ENCODE results near the gene LCK.

LCK gene

DNA sequence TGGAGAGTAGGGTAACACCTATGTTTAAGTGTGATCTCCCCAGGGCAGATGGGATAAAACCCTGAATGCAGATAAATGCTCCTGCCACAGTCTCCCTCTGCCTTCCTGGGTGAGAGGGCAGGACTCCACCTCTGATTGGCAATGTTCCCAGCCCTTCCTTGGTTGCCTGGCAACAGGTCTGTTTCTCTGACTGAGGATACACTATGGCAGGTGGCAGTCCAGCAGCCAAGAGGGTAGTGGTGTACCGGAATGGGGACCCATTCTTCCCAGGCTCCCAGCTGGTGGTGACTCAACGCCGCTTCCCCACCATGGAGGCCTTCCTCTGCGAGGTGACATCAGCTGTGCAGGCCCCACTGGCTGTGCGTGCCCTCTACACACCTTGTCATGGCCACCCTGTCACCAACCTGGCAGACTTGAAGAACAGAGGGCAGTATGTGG, 42.2 kb upstream of the LCK start, which contains the start of gene DCDC2B:
Gene DCDC2B, plus strand, starts transcription at position 199 of the 438 bp plus-strand sequence. Its CDS starts 5 bp downstream, at position 204.
- Histone ChIP-seq H3K27ac (no peak within 1 kb of the TSS), H3K36me3 (ENCODE audit: insufficient read depth) (no peaks in the 10 kb centered on the region), H3K9ac (no peak within 1 kb of the TSS), H3K79me2 (ENCODE audit: insufficient read depth, low read depth) (no peaks in the 10 kb centered on the region), H3K4me1 (ENCODE audit: low read depth, poor library complexity, severe bottlenecking) (peaks cover 22% of the 10 kb centered on the region), H4K20me1 (ENCODE audit: insufficient read depth) (no peaks in the 10 kb centered on the region), H2AFZ (ENCODE audit: low read depth) (no peak within 1 kb of the TSS), H3K4me2 (no peak within 1 kb of the TSS), H3K27me3 (ENCODE audit: insufficient read depth, low read depth) (no peaks in the 10 kb centered on the region), H3K4me3 (IDR thresholded peaks at IDR 0.05; ENCODE audit: insufficient read depth, low read depth, low read length) (no peak within 1 kb of the TSS)
- no peak for TF ChIP-seq CTCF (conservative IDR thresholded peaks at IDR 0.05; ENCODE audit: low read depth, low read length)

GRCh38 chr1:32215629-32216480, 35.2 kb upstream of the LCK start:
- Histone ChIP-seq H3K36me3 (ENCODE audit: insufficient read depth) (no peaks in the 10 kb centered on the region), H3K27ac (no peak overlapping the region), H3K27me3 (ENCODE audit: insufficient read depth, low read depth) (no peaks in the 10 kb centered on the region), H3K79me2 (ENCODE audit: insufficient read depth, low read depth) (no peaks in the 10 kb centered on the region), H4K20me1 (ENCODE audit: insufficient read depth) (no peaks in the 10 kb centered on the region), H3K4me3 (IDR thresholded peaks at IDR 0.05; ENCODE audit: insufficient read depth, low read depth, low read length) (no peak overlapping the region), H3K4me1 (ENCODE audit: low read depth, poor library complexity, severe bottlenecking) (peaks cover 6% of the 10 kb centered on the region), H2AFZ (ENCODE audit: low read depth) (no peak overlapping the region), H3K9ac (no peak overlapping the region), H3K4me2 (no peak overlapping the region)
- TF ChIP-seq CTCF (conservative IDR thresholded peaks at IDR 0.05; ENCODE audit: low read depth, low read length): peak; percentile 83

DNA sequence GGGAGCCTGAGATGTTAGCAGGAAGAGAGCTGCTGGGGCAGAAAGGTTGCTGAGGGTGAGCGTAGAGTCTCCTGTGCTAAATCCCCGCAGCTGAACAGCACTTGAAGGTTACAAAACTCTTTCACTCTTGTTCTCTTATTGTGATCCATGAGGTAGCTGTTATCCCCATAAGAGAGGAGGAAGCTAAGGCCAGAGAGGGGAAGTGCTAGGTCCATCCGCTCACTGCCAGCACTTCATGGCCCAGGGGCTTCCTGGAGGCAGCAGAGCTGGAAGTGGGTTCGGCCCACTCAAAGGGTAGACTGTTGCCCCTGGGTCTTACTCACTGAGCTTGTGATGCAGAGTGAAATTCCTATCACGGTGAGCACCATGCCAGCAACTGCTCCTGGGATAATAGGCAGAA, 34.5 kb upstream of the LCK start:
- Histone ChIP-seq H3K27me3 (ENCODE audit: insufficient read depth, low read depth) (no peaks in the 10 kb centered on the region), H3K36me3 (ENCODE audit: insufficient read depth) (no peaks in the 10 kb centered on the region), H3K27ac (no peak overlapping the region), H3K4me1 (ENCODE audit: low read depth, poor library complexity, severe bottlenecking) (peaks cover 10% of the 10 kb centered on the region), H3K9ac (no peak overlapping the region), H3K4me3 (IDR thresholded peaks at IDR 0.05; ENCODE audit: insufficient read depth, low read depth, low read length) (no peak overlapping the region), H4K20me1 (ENCODE audit: insufficient read depth) (no peaks in the 10 kb centered on the region), H3K4me2 (no peak overlapping the region), H2AFZ (ENCODE audit: low read depth) (no peak overlapping the region), H3K79me2 (ENCODE audit: insufficient read depth, low read depth) (no peaks in the 10 kb centered on the region)
- TF ChIP-seq CTCF (conservative IDR thresholded peaks at IDR 0.05; ENCODE audit: low read depth, low read length): no peak

DNA sequence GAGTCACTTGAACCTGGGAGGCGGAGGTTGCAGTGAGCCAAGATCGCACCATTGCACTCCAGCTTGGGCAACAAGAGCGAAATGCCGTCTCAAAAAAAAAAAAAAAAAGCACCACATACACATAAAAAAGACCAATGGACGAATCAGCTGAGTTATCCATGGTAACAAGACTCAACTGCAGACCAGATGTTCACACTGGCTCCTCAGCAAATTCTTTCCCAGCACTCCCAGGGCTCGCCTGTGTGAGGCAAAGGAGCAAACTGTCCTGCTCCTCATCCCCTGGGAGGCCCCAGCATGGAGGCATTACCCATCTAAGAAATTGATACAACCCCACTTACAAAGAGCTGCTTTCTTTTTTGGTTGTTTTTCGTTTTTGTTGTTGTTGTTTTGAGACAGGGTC, 32.0 kb upstream of the LCK start:
- Histone ChIP-seq H3K27ac (no peak overlapping the region), H3K79me2 (ENCODE audit: insufficient read depth, low read depth) (peaks cover 18% of the 10 kb centered on the region), H3K9ac (no peak overlapping the region), H3K4me3 (IDR thresholded peaks at IDR 0.05; ENCODE audit: insufficient read depth, low read depth, low read length) (no peak overlapping the region), H3K4me2 (no peak overlapping the region), H3K4me1 (ENCODE audit: low read depth, poor library complexity, severe bottlenecking) (peaks cover 21% of the 10 kb centered on the region), H3K36me3 (ENCODE audit: insufficient read depth) (no peaks in the 10 kb centered on the region), H2AFZ (ENCODE audit: low read depth) (no peak overlapping the region), H3K27me3 (ENCODE audit: insufficient read depth, low read depth) (no peaks in the 10 kb centered on the region), H4K20me1 (ENCODE audit: insufficient read depth) (no peaks in the 10 kb centered on the region)
- no peak for TF ChIP-seq CTCF (conservative IDR thresholded peaks at IDR 0.05; ENCODE audit: low read depth, low read length)

Data from KMS-11 (cell line).